Measurements from ENCODE around the gene NAPB.

NAPB gene

GRCh38 chr20:23438661-23439060 is 17.4 kb upstream of the NAPB start:
- DNase-seq (ENCODE audit: extremely low read depth in 1 of 2, low read depth in 1 of 2), result no peak

GRCh38 chr20:23437126-23437899 is 16.0 kb upstream of the NAPB start:
- DNase-seq (ENCODE audit: extremely low read depth in 1 of 2, low read depth in 1 of 2), result no peak

- DNase-seq (ENCODE audit: extremely low read depth in 1 of 2, low read depth in 1 of 2), result no peak
Observed at GRCh38 chr20:23436681-23437080, 15.4 kb upstream of the NAPB start.

GRCh38 chr20:23435626-23436539 is 14.6 kb upstream of the NAPB start:
- DNase-seq (ENCODE audit: extremely low read depth in 1 of 2, low read depth in 1 of 2), result no peak

- no peak for DNase-seq (ENCODE audit: extremely low read depth in 1 of 2, low read depth in 1 of 2)
Observed at GRCh38 chr20:23434521-23435313, 13.4 kb upstream of the NAPB start.

GRCh38 chr20:23433628-23434027 is 12.3 kb upstream of the NAPB start:
- DNase-seq (ENCODE audit: extremely low read depth in 1 of 2, low read depth in 1 of 2), result no peak

- no peak for DNase-seq (ENCODE audit: extremely low read depth in 1 of 2, low read depth in 1 of 2)
Observed at GRCh38 chr20:23425129-23425528, 3.8 kb upstream of the NAPB start.

- DNase-seq (ENCODE audit: extremely low read depth in 1 of 2, low read depth in 1 of 2), result peak in 1 of 2 donors; percentile 19
Observed at GRCh38 chr20:23419995-23420901, 1.0 kb downstream of the NAPB start.

- no peak for DNase-seq (ENCODE audit: extremely low read depth in 1 of 2, low read depth in 1 of 2)
Observed at GRCh38 chr20:23419657-23419994, 1.7 kb downstream of the NAPB start.

GRCh38 chr20:23417861-23418260 is 3.4 kb downstream of the NAPB start:
- no peak for DNase-seq (ENCODE audit: extremely low read depth in 1 of 2, low read depth in 1 of 2)

- DNase-seq (ENCODE audit: extremely low read depth in 1 of 2, low read depth in 1 of 2), result no peak
Observed at GRCh38 chr20:23415959-23416583, 5.2 kb downstream of the NAPB start.

GRCh38 chr20:23415555-23415954 is 5.7 kb downstream of the NAPB start:
- DNase-seq (ENCODE audit: extremely low read depth in 1 of 2, low read depth in 1 of 2), result no peak

- DNase-seq (ENCODE audit: extremely low read depth in 1 of 2, low read depth in 1 of 2), result no peak
Observed at GRCh38 chr20:23414526-23415188, 6.6 kb downstream of the NAPB start.

GRCh38 chr20:23413862-23414422 is 7.3 kb downstream of the NAPB start:
- DNase-seq (ENCODE audit: extremely low read depth in 1 of 2, low read depth in 1 of 2), result no peak

- no peak for DNase-seq (ENCODE audit: extremely low read depth in 1 of 2, low read depth in 1 of 2)
Observed at GRCh38 chr20:23412026-23412425, 9.3 kb downstream of the NAPB start.

- DNase-seq (ENCODE audit: extremely low read depth in 1 of 2, low read depth in 1 of 2), result no peak
Observed at GRCh38 chr20:23410916-23411695, 10.2 kb downstream of the NAPB start.

- no peak for DNase-seq (ENCODE audit: extremely low read depth in 1 of 2, low read depth in 1 of 2)
Observed at GRCh38 chr20:23409800-23410199, 11.5 kb downstream of the NAPB start.

- DNase-seq (ENCODE audit: extremely low read depth in 1 of 2, low read depth in 1 of 2), result no peak
Observed at GRCh38 chr20:23408957-23409356, 12.3 kb downstream of the NAPB start.
